HG02759 (cell line): ENCODE results near the gene MTX3.

Experiments
- ATAC-seq: cut with Tn5 transposase; IDR thresholded peaks from one replicate; pipeline ENCODE4 v1.9.1; 2021; ENCODE audit warnings: mild to moderate bottlenecking, moderate library complexity; ENCODE audit not compliant: unreplicated experiment

The MTX3 gene

GRCh38 chr5:79990598-79991507 lies at the start of gene MTX3:
Gene MTX3, minus strand, starts transcription at chr5:79991262. Its CDS starts 24 bp downstream, at chr5:79991238.
- ATAC-seq = peak; percentile 91

GRCh38 chr5:80039650-80040049 lies 48.6 kb upstream of the MTX3 start:
- no peak for ATAC-seq

- ATAC-seq = no peak
Observed at GRCh38 chr5:80037366-80037765, 46.3 kb upstream of the MTX3 start.

- no peak for ATAC-seq
Observed at GRCh38 chr5:80036615-80037014, 45.6 kb upstream of the MTX3 start.

- no peak for ATAC-seq
Observed at GRCh38 chr5:80035839-80036238, 44.8 kb upstream of the MTX3 start.

- no peak for ATAC-seq
Observed at GRCh38 chr5:80034962-80035821, 44.1 kb upstream of the MTX3 start, which contains the start of gene THBS4. Gene THBS4, plus strand, starts transcription at chr5:80035348. Its CDS starts 190 bp downstream, at chr5:80035538.

- ATAC-seq = no peak
Observed at GRCh38 chr5:80034559-80034958, 43.5 kb upstream of the MTX3 start.

- ATAC-seq = no peak
Observed at GRCh38 chr5:80033513-80033912, 42.5 kb upstream of the MTX3 start.

- no peak for ATAC-seq
Observed at GRCh38 chr5:80031109-80031508, 40.0 kb upstream of the MTX3 start.

GRCh38 chr5:80026841-80027240 lies 35.8 kb upstream of the MTX3 start:
- no peak for ATAC-seq

GRCh38 chr5:80025069-80025468 lies 34.0 kb upstream of the MTX3 start:
- no peak for ATAC-seq

GRCh38 chr5:80010754-80011392 lies 19.8 kb upstream of the MTX3 start:
- ATAC-seq = no peak

- ATAC-seq = no peak
Observed at GRCh38 chr5:80008995-80009765, 18.1 kb upstream of the MTX3 start.

GRCh38 chr5:80002677-80003076 lies 11.6 kb upstream of the MTX3 start:
- no peak for ATAC-seq

- no peak for ATAC-seq
Observed at GRCh38 chr5:79999722-80000121, 8.7 kb upstream of the MTX3 start.

GRCh38 chr5:79992891-79993657 lies 2.0 kb upstream of the MTX3 start:
- ATAC-seq = no peak

- ATAC-seq = peak; percentile 43
Observed at GRCh38 chr5:79990205-79990597, 861 bp downstream of the MTX3 start.

GRCh38 chr5:79986260-79986659 lies 4.8 kb downstream of the MTX3 start:
- ATAC-seq = no peak

GRCh38 chr5:79985288-79985687 lies 5.8 kb downstream of the MTX3 start:
- no peak for ATAC-seq

GRCh38 chr5:79984363-79984762 lies 6.7 kb downstream of the MTX3 start:
- ATAC-seq = no peak
